GM12872 (cell line): Measurements from ENCODE around the gene TRPV6.

Experiments
- CTCF ChIP-seq: IDR thresholded peaks from 3 replicates; pipeline ENCODE4 v1.5.1; 2011; ENCODE audit warnings: low read depth, mild to moderate bottlenecking, low read length, moderate library complexity; ENCODE audit not compliant: insufficient read depth

Gene TRPV6

GRCh38 chr7:142870566-142871259 is 14.8 kb downstream of the TRPV6 start:
- no peak for TF ChIP-seq CTCF

GRCh38 chr7:142870147-142870559 is 15.4 kb downstream of the TRPV6 start:
- no peak for TF ChIP-seq CTCF

- TF ChIP-seq CTCF: no peak
Observed at GRCh38 chr7:142869434-142869833, 16.1 kb downstream of the TRPV6 start.

- no peak for TF ChIP-seq CTCF
Observed at GRCh38 chr7:142868986-142869415, 16.5 kb downstream of the TRPV6 start.

- TF ChIP-seq CTCF: no peak
Observed at GRCh38 chr7:142868188-142868985, 17.2 kb downstream of the TRPV6 start.

GRCh38 chr7:142867398-142868187 is 18.0 kb downstream of the TRPV6 start:
- no peak for TF ChIP-seq CTCF

- no peak for TF ChIP-seq CTCF
Observed at GRCh38 chr7:142867097-142867378, 18.5 kb downstream of the TRPV6 start.
